ENCODE results near the gene DNER. TPM values are rescaled to one million over a fixed set of nuclear protein-coding genes. Genes with fewer than 3 reads are reported as not detected.

Gene DNER
- total RNA-seq, 2 donors from 2014 or later, result 0.27 to 1.7 TPM

DNA sequence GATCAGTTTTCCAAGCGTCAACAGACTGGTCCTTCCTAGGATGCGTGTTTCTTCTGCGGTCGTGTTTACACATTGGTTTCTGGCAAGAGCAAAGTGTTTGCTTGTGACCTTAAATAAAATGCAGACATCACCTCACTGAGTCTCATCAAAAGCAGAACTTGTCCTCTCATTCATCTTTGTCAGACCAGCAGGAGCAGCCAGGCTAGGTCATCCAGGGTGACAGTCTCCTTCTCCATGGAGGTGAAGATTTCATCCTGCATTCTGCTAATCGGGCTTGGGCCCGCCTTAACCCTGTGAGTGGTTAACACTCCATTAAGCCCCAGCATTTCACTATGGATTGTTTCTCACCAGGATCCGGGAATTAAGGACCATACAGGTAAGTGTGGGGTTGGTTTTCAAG is 379.0 kb downstream of the DNER start:
- no peaks in the 10 kb centered on the region for H3K9me3 ChIP-seq
- intact Hi-C loops (cut with DNase I), result no loop called here
- H3K27me3 ChIP-seq, result no peaks in the 10 kb centered on the region
- no peaks in the 10 kb centered on the region for H3K36me3 ChIP-seq
- no peak overlapping the region for H3K27ac ChIP-seq
- H3K9ac ChIP-seq (ENCODE audit: low read depth in 2 of 2, low read length in 2 of 2), result no peak overlapping the region
- no peaks in the 10 kb centered on the region for H3K4me1 ChIP-seq
- TF ChIP-seq, protein P1, sequence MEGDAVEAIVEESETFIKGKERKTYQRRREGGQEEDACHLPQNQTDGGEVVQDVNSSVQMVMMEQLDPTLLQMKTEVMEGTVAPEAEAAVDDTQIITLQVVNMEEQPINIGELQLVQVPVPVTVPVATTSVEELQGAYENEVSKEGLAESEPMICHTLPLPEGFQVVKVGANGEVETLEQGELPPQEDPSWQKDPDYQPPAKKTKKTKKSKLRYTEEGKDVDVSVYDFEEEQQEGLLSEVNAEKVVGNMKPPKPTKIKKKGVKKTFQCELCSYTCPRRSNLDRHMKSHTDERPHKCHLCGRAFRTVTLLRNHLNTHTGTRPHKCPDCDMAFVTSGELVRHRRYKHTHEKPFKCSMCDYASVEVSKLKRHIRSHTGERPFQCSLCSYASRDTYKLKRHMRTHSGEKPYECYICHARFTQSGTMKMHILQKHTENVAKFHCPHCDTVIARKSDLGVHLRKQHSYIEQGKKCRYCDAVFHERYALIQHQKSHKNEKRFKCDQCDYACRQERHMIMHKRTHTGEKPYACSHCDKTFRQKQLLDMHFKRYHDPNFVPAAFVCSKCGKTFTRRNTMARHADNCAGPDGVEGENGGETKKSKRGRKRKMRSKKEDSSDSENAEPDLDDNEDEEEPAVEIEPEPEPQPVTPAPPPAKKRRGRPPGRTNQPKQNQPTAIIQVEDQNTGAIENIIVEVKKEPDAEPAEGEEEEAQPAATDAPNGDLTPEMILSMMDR (IDR thresholded peaks at IDR 0.05), result no peak
- no peak overlapping the region for H3K4me3 ChIP-seq
- DNase-seq, result no peak

DNA sequence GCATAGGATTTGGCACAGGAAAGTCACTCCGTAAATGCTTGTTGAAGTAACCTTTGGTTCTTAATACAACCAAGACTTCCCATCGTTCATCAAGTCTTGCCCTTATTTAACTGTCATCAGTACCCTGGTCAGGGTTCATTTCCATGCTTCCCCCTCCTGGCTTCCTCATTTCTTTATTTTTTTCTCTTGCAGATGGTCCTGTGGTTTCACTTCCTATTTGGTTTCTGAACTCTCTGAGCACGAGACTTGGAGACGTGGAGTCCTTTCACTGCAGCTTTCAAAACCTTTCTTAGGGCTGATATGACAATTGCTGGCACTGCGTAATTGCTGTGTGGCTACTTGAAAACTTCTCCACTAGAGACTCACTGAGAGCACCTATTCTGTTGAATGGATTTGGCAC is 383.4 kb downstream of the DNER start:
- intact Hi-C loops (cut with DNase I), result no loop called here
- H3K9me3 ChIP-seq, result no peaks in the 10 kb centered on the region
- no peak for DNase-seq

DNA sequence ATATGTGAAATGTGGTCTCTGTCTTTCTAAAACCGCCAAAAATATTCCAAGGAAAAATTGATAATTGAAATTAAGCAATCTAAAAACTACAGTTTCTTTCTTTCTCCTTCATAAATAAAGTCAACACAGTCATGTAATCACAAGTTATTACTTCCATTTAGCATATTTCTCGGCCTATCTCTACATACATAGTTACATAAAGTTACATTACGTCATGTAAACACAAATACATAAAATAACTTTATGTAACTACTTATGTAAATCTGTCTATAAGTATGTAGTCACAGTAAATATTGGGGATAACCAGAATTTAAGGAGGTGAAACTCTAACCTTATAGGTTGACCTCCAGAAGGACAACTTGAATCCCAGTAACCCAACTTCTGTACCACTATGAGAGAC is 394.8 kb downstream of the DNER start:
- Histone ChIP-seq H3K9me3 (no peaks in the 10 kb centered on the region), H3K9ac (ENCODE audit: low read depth in 2 of 2, low read length in 2 of 2) (no peak overlapping the region), H3K27ac (no peak overlapping the region), H3K4me3 (no peak overlapping the region), H3K4me1 (no peaks in the 10 kb centered on the region), H3K36me3 (no peaks in the 10 kb centered on the region), H3K27me3 (no peaks in the 10 kb centered on the region)
- no peak for DNase-seq
- intact Hi-C loops (cut with DNase I), result no loop called here
- TF ChIP-seq, protein P1 (IDR thresholded peaks at IDR 0.05), result no peak

More for the DNA sequence above, 383.4 kb downstream of the DNER start:
- H3K4me1 ChIP-seq, result no peaks in the 10 kb centered on the region
- H3K9ac ChIP-seq (ENCODE audit: low read depth in 2 of 2, low read length in 2 of 2), result no peak overlapping the region
- no peaks in the 10 kb centered on the region for H3K27me3 ChIP-seq
- TF ChIP-seq, protein P1 (IDR thresholded peaks at IDR 0.05), result no peak
- no peak overlapping the region for H3K4me3 ChIP-seq
- no peaks in the 10 kb centered on the region for H3K36me3 ChIP-seq
- no peak overlapping the region for H3K27ac ChIP-seq

DNA sequence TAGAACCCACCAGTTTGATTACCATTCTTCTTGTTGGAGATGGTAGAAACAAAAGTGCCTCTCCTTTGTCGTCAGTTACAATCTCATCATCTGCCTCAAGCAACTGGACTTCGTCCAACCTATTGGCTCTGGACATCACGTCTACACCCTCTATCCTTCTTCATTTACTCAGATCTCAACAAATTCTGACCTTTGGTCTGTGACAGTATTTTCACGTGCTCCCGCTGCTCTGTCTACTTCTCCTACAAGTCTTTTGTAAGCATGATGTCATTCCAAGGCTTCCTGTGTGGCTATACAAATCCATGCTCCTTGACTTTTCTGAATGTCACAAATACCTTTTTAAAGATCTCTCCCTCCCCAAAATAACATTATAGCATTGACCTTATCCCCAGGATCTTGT is 400.2 kb downstream of the DNER start:
- Histone ChIP-seq H3K9me3 (no peaks in the 10 kb centered on the region), H3K27ac (no peak overlapping the region), H3K4me3 (no peak overlapping the region), H3K36me3 (no peaks in the 10 kb centered on the region), H3K4me1 (no peaks in the 10 kb centered on the region), H3K27me3 (no peaks in the 10 kb centered on the region), H3K9ac (ENCODE audit: low read depth in 2 of 2, low read length in 2 of 2) (no peak overlapping the region)
- DNase-seq, result no peak
- intact Hi-C loops (cut with DNase I), result no loop called here
- TF ChIP-seq, protein P1 (IDR thresholded peaks at IDR 0.05), result no peak

DNA sequence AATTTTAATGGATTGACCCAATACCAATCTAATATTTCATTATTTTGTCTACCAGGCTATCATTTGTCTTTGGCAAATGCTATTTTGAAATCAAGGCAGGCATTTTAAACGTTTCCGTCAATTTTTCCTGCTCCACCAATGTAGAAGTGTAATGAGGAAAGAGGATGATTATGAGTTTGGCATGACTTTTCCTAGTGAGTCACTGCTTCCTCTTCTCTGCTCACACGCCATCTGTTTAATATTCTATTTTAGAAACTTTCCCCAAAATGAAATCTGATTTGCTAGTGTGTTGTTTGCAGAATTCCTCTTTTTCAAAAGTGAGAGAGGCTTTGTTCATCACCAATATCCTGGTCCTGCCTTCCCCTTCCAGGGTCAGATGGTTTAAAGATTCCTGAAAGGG is 400.8 kb downstream of the DNER start:
- H3K36me3 ChIP-seq, result no peaks in the 10 kb centered on the region
- TF ChIP-seq, protein P1 (IDR thresholded peaks at IDR 0.05), result no peak
- H3K4me1 ChIP-seq, result no peaks in the 10 kb centered on the region
- intact Hi-C loops (cut with DNase I), result no loop called here
- no peak for DNase-seq
- no peak overlapping the region for H3K27ac ChIP-seq
- no peaks in the 10 kb centered on the region for H3K27me3 ChIP-seq
- no peak overlapping the region for H3K4me3 ChIP-seq
- H3K9ac ChIP-seq (ENCODE audit: low read depth in 2 of 2, low read length in 2 of 2), result no peak overlapping the region
- H3K9me3 ChIP-seq, result no peaks in the 10 kb centered on the region

Other genes with a start within 250 kb of the DNER start
- gene TRIP12, start 207.5 kb upstream of the DNER start, total RNA-seq, result 100 to 1,000 TPM; 180 to 209 TPM
- gene FBXO36, start 207.9 kb upstream of the DNER start, total RNA-seq, result 1 to 10 TPM in 1 of 2 donors, under 1 TPM in 1; 0.77 to 1.9 TPM

All from colonic mucosa (tissue), 4 donors.